ENCODE results near the gene RPL7L1.
"Not testable (repeated sequence)": the region's sequence is repeated elsewhere in the genome, so short reads cannot be mapped to it uniquely, and the experiment has no call there.

RPL7L1 gene

GRCh38 chr6:42879372-42880239 is at the start of gene RPL7L1:
TSS of gene RPL7L1 (plus strand) at chr6:42879616. CDS start at chr6:42879911, 295 bp downstream.
- DNase-seq, result peak; percentile 75 to 99 (median 90)

- DNase-seq, result no peak
Measured at GRCh38 chr6:42831237-42831636, 48.2 kb upstream of the RPL7L1 start.

- no peak for DNase-seq
Measured at GRCh38 chr6:42834056-42834455, 45.4 kb upstream of the RPL7L1 start.

- DNase-seq, result no peak
Measured at GRCh38 chr6:42841844-42842584, 37.4 kb upstream of the RPL7L1 start.

- DNase-seq, result no peak
Measured at GRCh38 chr6:42845327-42845694, 34.1 kb upstream of the RPL7L1 start.

GRCh38 chr6:42846505-42846904 is 32.9 kb upstream of the RPL7L1 start:
- no peak for DNase-seq

GRCh38 chr6:42848700-42849099 is 30.7 kb upstream of the RPL7L1 start:
- no peak for DNase-seq

- no peak for DNase-seq
Measured at GRCh38 chr6:42851599-42851998, 27.8 kb upstream of the RPL7L1 start.

GRCh38 chr6:42860036-42860435 is 19.4 kb upstream of the RPL7L1 start:
- no peak for DNase-seq

GRCh38 chr6:42860481-42860880 is 18.9 kb upstream of the RPL7L1 start:
- DNase-seq, result no peak

GRCh38 chr6:42864602-42865001 is 14.8 kb upstream of the RPL7L1 start:
- no peak for DNase-seq

GRCh38 chr6:42870145-42870936 is 9.1 kb upstream of the RPL7L1 start:
- no peak for DNase-seq

GRCh38 chr6:42871711-42872110 is 7.7 kb upstream of the RPL7L1 start:
- no peak for DNase-seq

GRCh38 chr6:42873313-42873712 is 6.1 kb upstream of the RPL7L1 start:
- no peak for DNase-seq

GRCh38 chr6:42877695-42878094 is 1.7 kb upstream of the RPL7L1 start:
- no peak for DNase-seq

GRCh38 chr6:42880240-42880817 is 913 bp downstream of the RPL7L1 start:
- DNase-seq, result not testable (repeated sequence)

- not testable (repeated sequence) for DNase-seq
Measured at GRCh38 chr6:42880871-42881270, 1.5 kb downstream of the RPL7L1 start.

GRCh38 chr6:42885702-42886101 is 6.3 kb downstream of the RPL7L1 start:
- no peak for DNase-seq

- DNase-seq, result not testable (repeated sequence)
Measured at GRCh38 chr6:42888201-42888600, 8.8 kb downstream of the RPL7L1 start.

- peak in 2 of 6 experiments; percentile 2 to 23 for DNase-seq
Measured at GRCh38 chr6:42889815-42890214, 10.4 kb downstream of the RPL7L1 start.

GRCh38 chr6:42890311-42891198 is 11.1 kb downstream of the RPL7L1 start:
- peak; percentile 71 to 88 (median 82) for DNase-seq

All from stimulated activated naive CD4-positive, alpha-beta T cell (primary cell).